Caco-2 (cell line): ENCODE measurements around the gene FOCAD. TPM values are rescaled to one million over a fixed set of nuclear protein-coding genes. Genes with fewer than 3 reads are reported as not detected.

Source experiments
- BruUV-seq: library from RNA; stranded (reverse); fragments of 400-500 nt; replicated peaks from 2 replicates; lab custom pipeline; 2021; lab: Mats Ljungman, UMichigan
- CTCF ChIA-PET: fragments of 300-600 bp; sonication (Branson Sonifier 250); formaldehyde crosslinking; loops from one replicate; lab custom pipeline; 2022; ENCODE audit warnings: antibody characterized with exemption; lab: Charles Lee
- POLR2A ChIA-PET: fragments of 300-600 bp; sonication (Branson Sonifier 250); formaldehyde crosslinking; loops from one replicate; lab custom pipeline; 2022; ENCODE audit warnings: antibody characterized with exemption; lab: Charles Lee
- DNase-seq, 2 experiments: peaks; one replicate each; pipeline versions ENCODE4 v3.0.0 to v3.0.0-alpha.2; 2020 to 2022
- H3K27me3 ChIP-seq: replicated peaks from 2 replicates; pipeline ENCODE4 v1.6.0; 2011; ENCODE audit warnings: low read length; ENCODE audit not compliant: control insufficient read depth, insufficient read depth
- H3K36me3 ChIP-seq: 2 replicates; pipeline ENCODE4 v1.5.1; 2011; ENCODE audit warnings: low read length; ENCODE audit not compliant: control insufficient read depth, insufficient read depth
- H3K4me1 ChIP-seq: fragments of 250-450 bp; sonication (Bioruptor Pico); 2 replicates; pipeline ENCODE4 v1.5.1; 2020; ENCODE audit warnings: mild to moderate bottlenecking
- H3K4me3 ChIP-seq: 2 replicates; pipeline ENCODE4 v1.5.1; 2011; ENCODE audit warnings: low read depth, mild to moderate bottlenecking, control low read depth, low read length
- H3K9me3 ChIP-seq: fragments of 250-450 bp; sonication (Bioruptor Pico); 2 replicates; pipeline ENCODE4 v1.5.1; 2020; ENCODE audit warnings: mild to moderate bottlenecking, moderate library complexity
- H3K27ac Mint-ChIP-seq: one replicate; pipeline ENCODE4 v1.8.0; 2022; ENCODE audit warnings: mixed read lengths; ENCODE audit not compliant: unreplicated experiment
- H3K27me3 Mint-ChIP-seq: one replicate; pipeline ENCODE4 v1.8.0; 2022; ENCODE audit warnings: mixed read lengths; ENCODE audit not compliant: insufficient read depth, unreplicated experiment
- H3K36me3 Mint-ChIP-seq: one replicate; pipeline ENCODE4 v1.8.0; 2022; ENCODE audit warnings: mild to moderate bottlenecking, mixed read lengths; ENCODE audit not compliant: insufficient read depth, unreplicated experiment
- H3K4me1 Mint-ChIP-seq: one replicate; pipeline ENCODE4 v1.8.0; 2022; ENCODE audit warnings: low read depth, mixed read lengths; ENCODE audit not compliant: unreplicated experiment
- H3K4me3 Mint-ChIP-seq: one replicate; pipeline ENCODE4 v1.8.0; 2022; ENCODE audit warnings: mild to moderate bottlenecking, moderate library complexity, mixed read lengths; ENCODE audit not compliant: unreplicated experiment
- H3K9me3 Mint-ChIP-seq: one replicate; pipeline ENCODE4 v1.8.0; 2022; ENCODE audit warnings: mixed read lengths; ENCODE audit not compliant: unreplicated experiment
- CTCF ChIP-seq, 2 experiments: fragments of 200-600 bp in 1 of 2; IDR thresholded peaks; 1 replicate in 1 of 2; 2 replicates in 1 of 2; pipeline versions ENCODE4 v1.5.1 to v1.8.0; 2011 to 2022; ENCODE audit warnings: antibody characterized with exemption in 1 of 2, control low read depth in 1 of 2, inconsistent platforms in 1 of 2, low read depth in 1 of 2, low read length in 1 of 2, mild to moderate bottlenecking in 1 of 2, moderate library complexity in 1 of 2; ENCODE audit not compliant: insufficient read depth in 1 of 2, severe bottlenecking in 1 of 2, unreplicated experiment in 1 of 2
- intact Hi-C: fragments of 100-400 bp; cut with micrococcal nuclease; formaldehyde crosslinking; loops from one replicate; pipeline ENCODE4 v1.10.0; 2022; ENCODE audit not compliant: unreplicated experiment
- total RNA-seq: library from RNA; stranded (reverse); gene quantifications from 2 replicates; pipeline ENCODE4 v1.2.3, GENCODE V29; 2022

Gene FOCAD
- total RNA-seq, 1 experiment from 2014 or later = 20.4 TPM

- Mint-ChIP-seq H3K4me3 (no peak overlapping the region), H3K27me3 (no peaks in the 10 kb centered on the region), H3K9me3 (no peaks in the 10 kb centered on the region), H3K4me1 (no peaks in the 10 kb centered on the region), H3K27ac (no peak overlapping the region), H3K36me3 (no peaks in the 10 kb centered on the region)
- no peaks in the 10 kb centered on the region for H3K9me3 ChIP-seq
- no peak for TF ChIP-seq CTCF (IDR thresholded peaks at IDR 0.05; ENCODE audit: insufficient read depth in 1 of 2, low read depth in 1 of 2, low read length in 1 of 2, severe bottlenecking in 1 of 2, unreplicated experiment in 1 of 2)
- no peaks in the 10 kb centered on the region for H3K36me3 ChIP-seq
- DNase-seq = no peak
- intact Hi-C loops = no loop called here
- no TSS peak for BruUV-seq
- ChIA-PET CTCF (no interaction called here), POLR2A (no interaction called here)
- H3K27me3 ChIP-seq = no peaks in the 10 kb centered on the region
- H3K4me1 ChIP-seq = 0 out of 2 replicates have a peak, but pooled peaks cover 4% of the 10 kb centered on the region
- no peak overlapping the region for H3K4me3 ChIP-seq
These were observed 260.4 kb downstream of the FOCAD start for GRCh38 chr9:20944507-20944906.

GRCh38 chr9:20945269-20945668, 261.2 kb downstream of the FOCAD start:
- Mint-ChIP-seq H3K27ac (no peak overlapping the region), H3K4me3 (no peak overlapping the region), H3K9me3 (no peaks in the 10 kb centered on the region), H3K27me3 (no peaks in the 10 kb centered on the region), H3K4me1 (no peaks in the 10 kb centered on the region), H3K36me3 (no peaks in the 10 kb centered on the region)
- BruUV-seq = no TSS peak
- Histone ChIP-seq H3K9me3 (no peaks in the 10 kb centered on the region), H3K36me3 (no peaks in the 10 kb centered on the region), H3K4me3 (no peak overlapping the region), H3K4me1 (0 out of 2 replicates have a peak, but pooled peaks cover 4% of the 10 kb centered on the region), H3K27me3 (no peaks in the 10 kb centered on the region)
- POLR2A ChIA-PET = no interaction called here
- no peak for DNase-seq
- intact Hi-C loops = no loop called here
- no peak for TF ChIP-seq CTCF (IDR thresholded peaks at IDR 0.05; ENCODE audit: insufficient read depth in 1 of 2, low read depth in 1 of 2, low read length in 1 of 2, severe bottlenecking in 1 of 2, unreplicated experiment in 1 of 2)
- CTCF ChIA-PET = no interaction called here

GRCh38 chr9:20945856-20946255, 261.8 kb downstream of the FOCAD start:
- POLR2A ChIA-PET = no interaction called here
- no peaks in the 10 kb centered on the region for H3K27me3 ChIP-seq
- no peaks in the 10 kb centered on the region for H3K36me3 ChIP-seq
- intact Hi-C loops = no loop called here
- H3K9me3 ChIP-seq = no peaks in the 10 kb centered on the region
- H3K4me3 ChIP-seq = no peak overlapping the region
- no peaks in the 10 kb centered on the region for H3K4me1 Mint-ChIP-seq
- H3K27ac Mint-ChIP-seq = no peak overlapping the region
- TF ChIP-seq CTCF (IDR thresholded peaks at IDR 0.05; ENCODE audit: insufficient read depth in 1 of 2, low read depth in 1 of 2, low read length in 1 of 2, severe bottlenecking in 1 of 2, unreplicated experiment in 1 of 2) = no peak
- H3K4me1 ChIP-seq = 0 out of 2 replicates have a peak, but pooled peaks cover under 1% of the 10 kb centered on the region
- DNase-seq = no peak
- CTCF ChIA-PET = no interaction called here
- no peaks in the 10 kb centered on the region for H3K27me3 Mint-ChIP-seq
- H3K4me3 Mint-ChIP-seq = no peak overlapping the region
- H3K36me3 Mint-ChIP-seq = no peaks in the 10 kb centered on the region
- BruUV-seq = no TSS peak
- no peaks in the 10 kb centered on the region for H3K9me3 Mint-ChIP-seq
